Hippocampal formation (tissue), 2 donors: ENCODE results near the gene TEX47.

Experiments
- DNase-seq, 2 donors: peaks; one replicate each; lab custom pipeline; 2025; lab: John Stamatoyannopoulos, UW

TEX47 gene

DNA sequence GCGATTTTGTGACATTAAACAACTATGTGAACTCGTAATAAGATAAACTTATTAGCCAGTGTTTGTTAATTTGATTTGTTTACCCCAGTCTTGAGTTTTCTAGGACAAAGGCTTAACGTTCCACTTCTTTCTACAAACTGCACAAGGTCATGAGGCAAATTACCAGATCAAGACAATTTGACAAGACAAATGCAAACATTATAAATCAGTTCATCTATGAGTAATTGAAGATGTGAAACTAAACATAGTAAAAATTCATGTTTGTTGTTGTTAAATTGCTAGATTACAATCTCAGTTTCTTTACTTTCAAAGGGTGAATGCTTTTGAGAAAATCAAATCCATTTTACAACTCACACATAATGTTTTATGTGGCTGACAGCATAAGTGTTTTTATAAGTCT lies 49.4 kb downstream of the TEX47 start:
- DNase-seq = no peak
